SK-N-MC (cell line): Measurements from ENCODE around the gene FAM53B.

ENCODE experiments used
- EZH2 ChIP-seq: fragments of 200-600 bp; sonication (generic); IDR thresholded peaks from one replicate; pipeline ENCODE4 v1.6.1; 2017; ENCODE audit warnings: antibody characterized with exemption
- FOXP2 ChIP-seq: optimal IDR thresholded peaks from 2 replicates; pipeline ENCODE3; 2011; ENCODE audit warnings: mild to moderate bottlenecking, moderate library complexity; ENCODE audit not compliant: insufficient read depth; ENCODE audit errors: extremely low read length, control extremely low read depth
- POLR2AphosphoS5 ChIP-seq: IDR thresholded peaks from 2 replicates; pipeline ENCODE4 v1.6.1; 2012; ENCODE audit warnings: mild to moderate bottlenecking, low read depth, low read length, borderline replicate concordance

GRCh38 chr10:124632566-124632965, 111.6 kb downstream of the FAM53B start:
- no peak for TF ChIP-seq POLR2AphosphoS5
- TF ChIP-seq EZH2 = no peak
- TF ChIP-seq FOXP2 = no peak
